DOHH2 (cell line): ENCODE data around the gene PTGDR2.

Experiments used
- EZH2phosphoT487 ChIP-seq: fragments of 200-600 bp; sonication (generic); IDR thresholded peaks from 2 replicates; pipeline ENCODE4 v1.6.1; 2017; ENCODE audit warnings: borderline replicate concordance, mild to moderate bottlenecking, antibody characterized with exemption, low read length, moderate library complexity, mixed read lengths
- TF ChIP-seq, protein P1 (sequence below): fragments of 200-600 bp; sonication (generic); IDR thresholded peaks from one replicate; pipeline ENCODE4 v1.5.1; 2014; ENCODE audit warnings: antibody characterized with exemption, mild to moderate bottlenecking, low read depth, low read length; ENCODE audit not compliant: poor library complexity, severe bottlenecking

DNA sequence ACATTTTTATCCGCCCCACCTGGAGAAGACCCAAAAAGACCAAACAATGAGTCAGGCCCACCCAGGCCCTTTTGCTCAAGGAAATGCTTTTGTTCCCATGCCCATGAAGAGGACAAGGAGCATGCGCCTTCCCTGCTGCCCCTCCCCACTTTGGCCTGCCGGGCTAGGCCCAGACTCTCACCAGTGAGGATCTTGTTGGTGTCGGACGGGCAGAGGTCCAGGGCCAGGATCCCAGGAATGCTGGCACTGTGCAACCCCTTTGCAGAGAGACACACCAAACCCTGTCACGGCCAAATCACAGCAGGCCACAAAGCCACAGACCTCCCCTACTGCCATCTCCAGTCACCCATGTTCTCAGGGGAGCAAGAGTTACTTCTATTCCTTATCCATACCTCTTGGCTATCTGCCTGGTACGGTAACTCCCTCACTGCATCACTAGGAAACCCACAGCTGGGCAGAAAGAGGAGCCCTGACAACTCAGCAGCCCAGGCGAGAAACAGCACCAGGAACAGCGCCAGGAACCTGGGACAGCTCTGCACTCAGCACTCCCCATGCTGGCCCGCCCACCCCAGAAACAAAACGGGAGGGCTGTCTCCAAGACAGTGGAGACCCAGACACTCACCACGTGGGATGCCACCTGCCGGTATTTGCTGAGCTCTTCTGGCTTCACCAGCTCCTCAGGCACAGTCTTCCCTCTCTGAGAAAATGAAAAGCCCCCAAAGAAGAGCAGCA is 45.1 kb upstream of the PTGDR2 start:
- TF ChIP-seq, protein P1, sequence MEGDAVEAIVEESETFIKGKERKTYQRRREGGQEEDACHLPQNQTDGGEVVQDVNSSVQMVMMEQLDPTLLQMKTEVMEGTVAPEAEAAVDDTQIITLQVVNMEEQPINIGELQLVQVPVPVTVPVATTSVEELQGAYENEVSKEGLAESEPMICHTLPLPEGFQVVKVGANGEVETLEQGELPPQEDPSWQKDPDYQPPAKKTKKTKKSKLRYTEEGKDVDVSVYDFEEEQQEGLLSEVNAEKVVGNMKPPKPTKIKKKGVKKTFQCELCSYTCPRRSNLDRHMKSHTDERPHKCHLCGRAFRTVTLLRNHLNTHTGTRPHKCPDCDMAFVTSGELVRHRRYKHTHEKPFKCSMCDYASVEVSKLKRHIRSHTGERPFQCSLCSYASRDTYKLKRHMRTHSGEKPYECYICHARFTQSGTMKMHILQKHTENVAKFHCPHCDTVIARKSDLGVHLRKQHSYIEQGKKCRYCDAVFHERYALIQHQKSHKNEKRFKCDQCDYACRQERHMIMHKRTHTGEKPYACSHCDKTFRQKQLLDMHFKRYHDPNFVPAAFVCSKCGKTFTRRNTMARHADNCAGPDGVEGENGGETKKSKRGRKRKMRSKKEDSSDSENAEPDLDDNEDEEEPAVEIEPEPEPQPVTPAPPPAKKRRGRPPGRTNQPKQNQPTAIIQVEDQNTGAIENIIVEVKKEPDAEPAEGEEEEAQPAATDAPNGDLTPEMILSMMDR = no peak
- TF ChIP-seq EZH2phosphoT487 = no peak
